Activated CD4-positive, CD25-positive, alpha-beta regulatory T cell treated with anti-CD3 and anti-CD28 coated beads, Interleukin-2, amount 50 U/mL, for 24 hours (primary cell): ENCODE measurements around the gene GRK1.
"Not testable (repeated sequence)": the region's sequence is repeated elsewhere in the genome, so short reads cannot be mapped to it uniquely, and the experiment has no call there.

Experiments
- ATAC-seq, 2 donors: fragments of 150-1000 bp; cut with Tn5 transposase; one replicate each; pipeline ENCODE4 v1.10.0; 2021; ENCODE audit warnings: mild to moderate bottlenecking in 1 of 2, moderate library complexity in 1 of 2

Gene GRK1

GRCh38 chr13:113745500-113746142 lies 78.6 kb downstream of the GRK1 start:
- ATAC-seq: not testable (repeated sequence)

- ATAC-seq: no peak
Observed at GRCh38 chr13:113746143-113746525, 79.1 kb downstream of the GRK1 start.

- no peak for ATAC-seq
Observed at GRCh38 chr13:113746671-113747070, 79.7 kb downstream of the GRK1 start.

GRCh38 chr13:113747291-113747833 lies 80.3 kb downstream of the GRK1 start:
- no peak for ATAC-seq

GRCh38 chr13:113748101-113748861 lies 81.3 kb downstream of the GRK1 start:
- no peak for ATAC-seq

GRCh38 chr13:113748862-113749451 lies 81.9 kb downstream of the GRK1 start:
- no peak for ATAC-seq

- no peak for ATAC-seq
Observed at GRCh38 chr13:113749507-113749906, 82.5 kb downstream of the GRK1 start.

GRCh38 chr13:113749967-113750366 lies 82.9 kb downstream of the GRK1 start:
- ATAC-seq: no peak

- no peak for ATAC-seq
Observed at GRCh38 chr13:113750554-113751399, 83.8 kb downstream of the GRK1 start.

GRCh38 chr13:113751491-113751890 lies 84.5 kb downstream of the GRK1 start:
- no peak for ATAC-seq

GRCh38 chr13:113752211-113752986 lies 85.4 kb downstream of the GRK1 start:
- not testable (repeated sequence) for ATAC-seq

GRCh38 chr13:113753171-113753570 lies 86.2 kb downstream of the GRK1 start:
- no peak for ATAC-seq

GRCh38 chr13:113754242-113754641 lies 87.2 kb downstream of the GRK1 start:
- no peak for ATAC-seq

- no peak for ATAC-seq
Observed at GRCh38 chr13:113754691-113755090, 87.7 kb downstream of the GRK1 start.

- ATAC-seq: no peak
Observed at GRCh38 chr13:113756441-113757097, 89.5 kb downstream of the GRK1 start.

- peak; percentile 90 to 94 for ATAC-seq
Observed at GRCh38 chr13:113758651-113759524, 91.9 kb downstream of the GRK1 start, which contains the start of gene TMEM255B. Gene TMEM255B, plus strand, starts transcription at chr13:113759226. Its CDS starts 44 bp downstream, at chr13:113759270.

GRCh38 chr13:113759525-113760137 lies 92.6 kb downstream of the GRK1 start:
- ATAC-seq: no peak

GRCh38 chr13:113761136-113761535 lies 94.1 kb downstream of the GRK1 start:
- no peak for ATAC-seq

GRCh38 chr13:113762075-113762474 lies 95.1 kb downstream of the GRK1 start:
- no peak for ATAC-seq

- no peak for ATAC-seq
Observed at GRCh38 chr13:113762538-113762937, 95.5 kb downstream of the GRK1 start.
